ENCODE data around the gene MTHFSD. TPM values are rescaled to one million over a fixed set of nuclear protein-coding genes. Genes with fewer than 3 reads are reported as not detected.

MTHFSD gene
- total RNA-seq, 1 experiment from 2014 or later: 30.7 TPM

DNA sequence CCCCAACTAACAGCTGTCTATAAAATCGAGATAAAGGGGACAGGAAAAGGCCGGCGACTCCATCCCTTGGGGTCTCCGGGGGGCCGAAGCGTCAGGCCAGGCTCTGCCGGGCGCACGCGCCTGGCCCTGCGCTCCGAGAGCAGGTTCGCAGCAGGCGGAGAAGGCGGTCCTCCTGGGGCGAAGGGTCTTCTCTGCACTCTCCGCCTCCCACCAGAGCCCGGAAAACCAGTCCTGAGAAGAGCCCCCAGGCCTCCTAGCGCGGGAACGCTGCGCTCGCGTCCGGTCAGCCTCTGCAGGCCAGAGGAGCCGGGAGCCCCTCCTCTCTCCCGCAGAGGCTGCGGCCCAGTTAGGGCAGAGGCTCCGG, 39.6 kb downstream of the MTHFSD start:
- TF ChIP-seq, protein P1, sequence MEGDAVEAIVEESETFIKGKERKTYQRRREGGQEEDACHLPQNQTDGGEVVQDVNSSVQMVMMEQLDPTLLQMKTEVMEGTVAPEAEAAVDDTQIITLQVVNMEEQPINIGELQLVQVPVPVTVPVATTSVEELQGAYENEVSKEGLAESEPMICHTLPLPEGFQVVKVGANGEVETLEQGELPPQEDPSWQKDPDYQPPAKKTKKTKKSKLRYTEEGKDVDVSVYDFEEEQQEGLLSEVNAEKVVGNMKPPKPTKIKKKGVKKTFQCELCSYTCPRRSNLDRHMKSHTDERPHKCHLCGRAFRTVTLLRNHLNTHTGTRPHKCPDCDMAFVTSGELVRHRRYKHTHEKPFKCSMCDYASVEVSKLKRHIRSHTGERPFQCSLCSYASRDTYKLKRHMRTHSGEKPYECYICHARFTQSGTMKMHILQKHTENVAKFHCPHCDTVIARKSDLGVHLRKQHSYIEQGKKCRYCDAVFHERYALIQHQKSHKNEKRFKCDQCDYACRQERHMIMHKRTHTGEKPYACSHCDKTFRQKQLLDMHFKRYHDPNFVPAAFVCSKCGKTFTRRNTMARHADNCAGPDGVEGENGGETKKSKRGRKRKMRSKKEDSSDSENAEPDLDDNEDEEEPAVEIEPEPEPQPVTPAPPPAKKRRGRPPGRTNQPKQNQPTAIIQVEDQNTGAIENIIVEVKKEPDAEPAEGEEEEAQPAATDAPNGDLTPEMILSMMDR (IDR thresholded peaks at IDR 0.05; ENCODE audit: unreplicated experiment): no peak
- Mint-ChIP-seq H3K36me3 (ENCODE audit: insufficient read depth, unreplicated experiment) (no peaks in the 10 kb centered on the region), H3K4me3 (ENCODE audit: unreplicated experiment) (no peak overlapping the region), H3K27me3 (ENCODE audit: insufficient read depth, unreplicated experiment) (peaks cover 47% of the 10 kb centered on the region), H3K9me3 (ENCODE audit: unreplicated experiment) (no peaks in the 10 kb centered on the region), H3K27ac (ENCODE audit: low read depth, unreplicated experiment) (no peak overlapping the region), H3K4me1 (ENCODE audit: insufficient read depth, unreplicated experiment) (no peaks in the 10 kb centered on the region)
- CTCF ChIA-PET: interaction anchor here (10.0 kb wide), 1 partner anchor 443 kb away, joined by 249 read pairs; no protein-coding TSS in a partner anchor
- POLR2A ChIA-PET: no interaction called here
- no TSS peak for BruUV-seq (replicated peaks)
- no peak for DNase-seq (ENCODE audit: unreplicated experiment)
- intact Hi-C loops (cut with micrococcal nuclease): loop anchor here (10.0 kb wide), 1 partner anchor 261 kb away; no protein-coding TSS in a partner anchor

GRCh38 chr16:86514481-86515376, 40.3 kb downstream of the MTHFSD start:
- no peaks in the 10 kb centered on the region for H3K4me1 Mint-ChIP-seq (ENCODE audit: insufficient read depth, unreplicated experiment)
- no TSS peak for BruUV-seq (replicated peaks)
- no peak overlapping the region for H3K4me3 Mint-ChIP-seq (ENCODE audit: unreplicated experiment)
- intact Hi-C loops (cut with micrococcal nuclease): loop anchor here (10.0 kb wide), 1 partner anchor 260 kb away; no protein-coding TSS in a partner anchor
- H3K9me3 Mint-ChIP-seq (ENCODE audit: unreplicated experiment): no peaks in the 10 kb centered on the region
- peaks cover 47% of the 10 kb centered on the region for H3K27me3 Mint-ChIP-seq (ENCODE audit: insufficient read depth, unreplicated experiment)
- no peaks in the 10 kb centered on the region for H3K36me3 Mint-ChIP-seq (ENCODE audit: insufficient read depth, unreplicated experiment)
- POLR2A ChIA-PET: no interaction called here
- no peak overlapping the region for H3K27ac Mint-ChIP-seq (ENCODE audit: low read depth, unreplicated experiment)
- CTCF ChIA-PET: interaction anchor here (10.0 kb wide), 1 partner anchor 443 kb away, joined by 249 read pairs; no protein-coding TSS in a partner anchor
- no peak for DNase-seq (ENCODE audit: unreplicated experiment)
- TF ChIP-seq, protein P1 (IDR thresholded peaks at IDR 0.05; ENCODE audit: unreplicated experiment): no peak

- Mint-ChIP-seq H3K36me3 (ENCODE audit: insufficient read depth, unreplicated experiment) (no peaks in the 10 kb centered on the region), H3K27me3 (ENCODE audit: insufficient read depth, unreplicated experiment) (peaks cover 57% of the 10 kb centered on the region), H3K4me3 (ENCODE audit: unreplicated experiment) (no peak overlapping the region), H3K4me1 (ENCODE audit: insufficient read depth, unreplicated experiment) (no peaks in the 10 kb centered on the region), H3K9me3 (ENCODE audit: unreplicated experiment) (no peaks in the 10 kb centered on the region), H3K27ac (ENCODE audit: low read depth, unreplicated experiment) (no peak overlapping the region)
- BruUV-seq (replicated peaks): no TSS peak
- intact Hi-C loops (cut with micrococcal nuclease): loop anchor here (10.0 kb wide), 1 partner anchor 259 kb away; no protein-coding TSS in a partner anchor
- TF ChIP-seq, protein P1 (IDR thresholded peaks at IDR 0.05; ENCODE audit: unreplicated experiment): no peak
- ChIA-PET CTCF (interaction anchor here (0.7 kb wide), 1 partner anchor 1261 kb away, joined by 3 read pairs; no protein-coding TSS in a partner anchor), POLR2A (no interaction called here)
- DNase-seq (ENCODE audit: unreplicated experiment): no peak
Measured at GRCh38 chr16:86513471-86514277, 41.4 kb downstream of the MTHFSD start.
